ENCODE data around the gene LIMA1.

Gene LIMA1

DNA sequence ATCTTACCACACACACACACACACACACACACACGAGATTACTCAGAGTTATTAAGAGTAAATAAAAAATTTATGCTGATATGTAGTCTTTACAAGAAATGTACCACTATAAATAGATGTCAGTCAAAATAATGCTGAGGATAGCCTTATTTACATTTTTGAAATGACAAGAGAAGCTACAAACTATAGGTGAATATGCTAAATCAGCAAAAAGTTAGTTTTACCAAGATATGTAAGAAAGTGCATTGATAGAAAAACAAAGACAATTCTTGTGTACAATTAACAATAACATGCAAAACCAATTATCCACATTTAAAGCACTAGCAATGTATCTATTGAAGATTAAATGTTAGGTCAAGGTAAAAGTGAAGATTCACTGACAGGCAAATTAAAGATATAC is 69.3 kb downstream of the LIMA1 start:
- no peak for DNase-seq

GRCh38 chr12:50213439-50213838 is 69.9 kb downstream of the LIMA1 start:
- no peak for DNase-seq

DNA sequence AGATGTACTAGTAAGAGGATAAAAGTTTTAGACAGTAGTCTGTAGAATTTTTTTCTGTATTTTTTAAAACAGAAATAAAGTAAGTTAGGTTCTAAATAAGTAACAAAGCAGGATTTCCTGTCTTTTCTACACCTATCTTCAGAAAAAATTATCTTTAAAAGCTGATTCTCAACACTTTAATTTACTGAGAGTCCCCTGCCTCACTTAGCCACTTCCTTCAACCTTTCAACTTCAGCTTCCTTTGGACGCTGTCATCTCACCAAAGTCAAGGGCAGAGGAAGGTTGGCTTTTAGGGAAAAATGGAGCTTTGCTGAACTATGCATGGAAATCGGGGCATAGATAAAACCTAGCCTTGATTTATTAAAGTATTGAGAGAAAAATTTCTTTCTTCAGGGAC is 71.3 kb downstream of the LIMA1 start:
- DNase-seq: no peak

DNA sequence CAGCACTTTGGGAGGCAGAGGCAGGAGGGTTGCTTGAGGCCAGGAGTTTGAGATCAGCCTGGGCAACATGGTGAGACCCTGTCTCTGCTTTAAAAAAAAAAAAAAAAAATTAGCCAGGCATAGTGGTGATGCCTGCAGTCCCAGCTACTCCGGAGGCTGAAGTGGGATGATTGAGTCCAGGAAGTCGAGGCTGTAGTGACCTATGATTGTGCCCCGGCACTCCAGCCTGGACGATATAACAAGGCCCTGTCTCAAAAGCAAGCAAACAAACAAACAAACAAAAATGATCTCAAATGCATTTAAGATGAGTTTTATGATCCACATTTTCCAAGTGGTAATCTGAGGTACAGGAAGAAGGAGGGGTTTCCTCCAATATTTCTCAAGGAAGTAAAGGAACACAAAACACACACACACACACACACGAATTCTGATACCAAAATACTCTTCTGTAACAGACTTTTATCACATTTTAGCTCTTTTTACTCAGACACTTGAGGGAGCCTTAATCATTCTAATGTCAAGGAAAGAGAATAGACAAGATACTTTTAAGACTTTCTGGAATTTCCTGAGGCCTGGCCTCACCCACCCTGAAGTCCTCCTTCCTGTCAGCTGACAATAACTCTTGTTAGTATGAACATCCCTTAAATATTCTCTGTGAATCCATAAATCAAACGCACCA is 71.8 kb downstream of the LIMA1 start:
- no peak for DNase-seq

DNA sequence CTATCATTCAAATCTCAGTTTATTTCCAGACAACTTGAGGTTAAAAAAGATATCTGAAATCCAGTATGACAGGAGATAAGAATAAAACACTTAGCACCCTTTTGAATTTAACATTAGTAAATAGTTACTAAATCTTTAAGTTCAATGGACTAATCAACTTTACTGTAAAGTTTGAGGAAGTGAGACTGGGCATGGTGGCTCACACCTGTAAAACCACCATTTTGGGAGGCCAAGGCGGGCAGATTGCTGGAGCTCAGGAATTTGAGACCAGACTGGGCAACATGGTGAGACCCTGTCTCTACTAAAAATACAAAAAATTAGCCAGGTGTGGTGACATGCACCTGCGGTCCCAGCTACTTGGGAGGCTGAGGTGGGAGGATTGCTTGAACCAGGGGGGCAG is 75.9 kb downstream of the LIMA1 start:
- no peak for DNase-seq

DNA sequence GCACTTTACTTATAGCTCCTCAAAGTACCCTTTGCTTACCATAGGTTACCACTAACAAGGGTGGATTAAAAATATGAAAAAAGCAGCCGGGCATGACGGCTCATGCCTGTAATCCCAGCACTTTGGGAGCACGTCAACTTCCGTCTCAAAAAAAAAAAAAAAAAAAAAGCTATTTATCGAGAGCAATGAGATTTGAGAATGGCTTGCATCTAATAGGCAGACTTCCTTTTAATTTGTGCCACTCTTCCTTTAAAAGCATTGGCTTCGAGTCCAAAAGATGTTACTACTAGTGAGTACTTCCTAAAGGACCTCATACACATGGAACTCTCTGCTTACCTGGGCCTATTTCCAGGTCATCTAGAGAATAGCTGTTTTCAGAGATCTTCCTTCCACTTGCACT is 77.7 kb downstream of the LIMA1 start:
- no peak for DNase-seq

DNA sequence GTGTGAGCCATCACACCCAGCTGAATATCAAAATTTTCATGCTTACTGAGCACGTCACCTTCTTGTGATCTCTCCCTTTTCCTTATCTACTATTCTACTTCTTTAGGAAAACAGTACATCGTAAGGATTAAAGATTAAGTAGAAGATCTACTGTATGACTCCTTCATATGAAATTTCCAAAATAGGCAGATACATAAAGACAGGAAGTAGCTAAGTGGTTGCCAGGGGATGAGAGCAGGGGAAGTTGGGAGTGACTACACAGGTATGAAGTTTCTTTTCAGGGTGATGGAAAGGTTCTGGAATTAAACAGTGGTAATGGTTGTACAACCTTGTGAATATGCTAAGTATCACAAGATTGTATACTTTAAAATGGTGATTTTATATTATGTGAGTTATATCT is 79.6 kb downstream of the LIMA1 start:
- DNase-seq: no peak

GRCh38 chr12:50201987-50202521 is 81.3 kb downstream of the LIMA1 start:
- DNase-seq: no peak

DNA sequence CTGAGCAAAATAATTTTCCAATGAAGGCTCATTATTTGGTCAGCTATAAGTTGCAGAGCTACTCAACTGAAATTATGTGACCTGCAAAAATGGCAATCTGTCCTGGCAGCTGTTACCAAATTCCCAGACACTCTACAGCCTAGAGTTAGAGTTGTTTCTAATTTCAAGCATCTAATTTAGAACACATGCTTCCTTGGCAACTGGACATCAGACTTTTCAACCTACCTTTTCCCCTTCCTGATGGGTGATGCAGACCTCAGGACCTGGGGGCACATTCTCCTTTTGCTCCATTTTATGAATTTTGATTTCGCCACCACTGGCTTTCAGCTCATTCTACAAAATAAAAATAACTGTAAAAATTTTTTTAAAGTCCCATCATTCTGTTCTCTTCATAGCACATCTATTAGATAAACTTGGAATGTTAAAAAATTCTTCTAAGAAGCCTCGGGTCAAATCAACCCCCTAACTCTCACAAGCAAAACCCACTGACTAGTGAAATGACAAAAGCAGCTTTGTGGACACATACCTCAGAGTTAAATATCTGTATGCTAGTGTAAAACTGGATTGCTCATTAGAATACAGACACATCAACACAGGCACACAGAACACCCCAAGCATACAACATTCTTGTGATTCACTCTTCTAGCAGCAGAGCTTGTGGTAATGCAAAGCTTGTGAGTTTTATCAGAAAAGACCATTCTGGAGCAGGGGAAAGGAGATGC is 82.6 kb downstream of the LIMA1 start:
- DNase-seq: no peak

GRCh38 chr12:50198829-50199228 is 84.5 kb downstream of the LIMA1 start:
- DNase-seq: no peak

DNA sequence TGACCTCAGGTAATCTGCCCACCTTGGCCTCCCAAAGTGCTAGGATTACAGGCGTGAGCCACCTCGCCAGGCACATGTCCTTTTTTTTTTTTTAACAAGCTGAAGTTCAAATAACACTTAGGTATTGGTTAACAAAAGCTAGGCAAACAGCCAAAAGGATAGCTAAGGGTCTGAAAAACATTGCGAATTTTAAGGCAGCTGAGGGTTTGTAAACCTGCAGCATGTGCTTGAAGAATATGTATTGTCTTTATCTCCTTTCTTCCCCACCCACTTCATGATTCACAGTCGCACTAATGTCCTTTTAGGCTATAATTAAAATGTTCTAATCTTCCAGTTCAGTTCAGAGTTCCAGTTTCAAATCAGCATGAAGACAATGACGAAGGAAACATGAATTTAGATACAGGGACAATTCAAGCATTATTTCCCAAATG is 86.0 kb downstream of the LIMA1 start:
- DNase-seq: no peak

DNA sequence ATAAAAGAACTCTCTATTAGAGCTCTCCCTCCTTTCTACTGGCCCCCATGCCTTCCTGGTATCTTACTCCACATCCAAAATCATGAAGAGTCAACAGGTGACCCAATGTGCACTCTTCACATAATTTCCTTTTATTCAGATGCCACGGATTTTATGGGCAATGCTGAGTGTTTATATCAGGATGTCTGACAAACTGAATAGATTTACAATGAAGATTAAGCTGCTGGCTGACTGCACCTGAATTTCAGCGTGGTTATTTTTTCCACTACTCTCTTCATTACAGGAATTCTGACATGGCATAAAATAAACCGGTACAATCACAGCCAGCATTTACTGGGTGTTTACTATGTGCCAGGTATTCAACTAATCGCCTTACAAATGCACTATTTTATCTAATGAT is 86.8 kb downstream of the LIMA1 start:
- DNase-seq: no peak

GRCh38 chr12:50195832-50196231 is 87.5 kb downstream of the LIMA1 start:
- DNase-seq: no peak

DNA sequence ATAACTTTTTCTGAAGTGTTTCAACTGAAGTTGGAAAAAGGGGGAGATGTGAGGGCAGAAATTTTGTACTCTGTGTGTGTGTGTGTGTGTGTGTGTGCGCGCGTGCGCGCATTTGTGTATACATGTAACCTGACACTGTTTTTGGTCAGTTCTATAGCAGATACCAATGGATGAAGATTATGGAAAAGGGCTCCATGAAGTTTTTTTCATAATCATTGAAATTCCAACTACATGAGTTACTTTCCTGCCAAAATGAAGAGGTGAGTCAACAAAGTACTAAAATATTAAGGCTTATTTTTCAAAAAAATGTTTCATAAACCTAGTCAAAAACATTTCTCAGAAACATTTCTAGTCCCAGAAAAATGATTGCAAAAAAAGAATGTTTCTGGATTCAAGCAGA is 90.4 kb downstream of the LIMA1 start:
- DNase-seq: no peak

- no peak for DNase-seq
Observed at GRCh38 chr12:50192236-50192635, 91.1 kb downstream of the LIMA1 start.

DNA sequence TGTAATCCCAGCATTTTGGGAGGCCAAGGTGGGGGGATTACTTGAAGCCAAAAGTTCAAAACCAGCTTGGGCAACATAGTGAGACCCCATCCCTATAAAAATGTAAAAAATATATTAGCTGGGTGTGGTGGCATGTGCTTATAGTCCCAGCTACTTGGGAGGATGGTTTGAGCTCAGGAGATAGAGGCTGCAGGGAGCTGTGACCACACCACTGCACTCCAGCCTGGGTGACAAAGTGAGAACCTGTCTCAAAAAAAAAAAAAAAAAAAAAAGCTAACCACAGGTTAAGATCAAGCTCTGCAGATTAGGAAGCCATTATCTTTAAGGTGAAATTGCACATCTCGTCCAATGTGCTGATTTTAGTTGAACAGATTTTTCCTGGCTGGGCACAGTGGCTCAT is 92.5 kb downstream of the LIMA1 start:
- no peak for DNase-seq

- DNase-seq: no peak
Observed at GRCh38 chr12:50188875-50189575, 94.3 kb downstream of the LIMA1 start.

- DNase-seq: no peak
Observed at GRCh38 chr12:50188241-50188781, 95.0 kb downstream of the LIMA1 start.

GRCh38 chr12:50187084-50187900 is 96.0 kb downstream of the LIMA1 start:
- no peak for DNase-seq

DNA sequence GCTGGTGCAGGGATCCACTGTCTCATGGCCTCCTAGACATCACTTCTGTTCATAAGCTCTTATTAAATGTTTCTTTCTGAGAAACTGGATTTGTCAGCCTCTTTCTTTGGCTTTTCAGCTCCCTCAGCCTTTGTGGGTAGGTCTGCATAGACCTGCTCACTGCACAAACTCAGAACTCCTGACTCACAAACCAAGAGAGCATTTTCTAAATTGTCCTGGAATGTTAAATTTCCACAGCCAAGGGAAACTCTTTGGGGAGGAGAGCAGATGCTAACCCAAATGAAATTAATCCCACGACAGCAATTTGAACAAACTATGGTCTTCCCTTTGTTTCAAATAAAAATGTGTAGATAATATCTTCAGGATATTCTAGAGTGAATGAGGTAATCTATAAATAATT is 96.6 kb downstream of the LIMA1 start:
- no peak for DNase-seq

DNA sequence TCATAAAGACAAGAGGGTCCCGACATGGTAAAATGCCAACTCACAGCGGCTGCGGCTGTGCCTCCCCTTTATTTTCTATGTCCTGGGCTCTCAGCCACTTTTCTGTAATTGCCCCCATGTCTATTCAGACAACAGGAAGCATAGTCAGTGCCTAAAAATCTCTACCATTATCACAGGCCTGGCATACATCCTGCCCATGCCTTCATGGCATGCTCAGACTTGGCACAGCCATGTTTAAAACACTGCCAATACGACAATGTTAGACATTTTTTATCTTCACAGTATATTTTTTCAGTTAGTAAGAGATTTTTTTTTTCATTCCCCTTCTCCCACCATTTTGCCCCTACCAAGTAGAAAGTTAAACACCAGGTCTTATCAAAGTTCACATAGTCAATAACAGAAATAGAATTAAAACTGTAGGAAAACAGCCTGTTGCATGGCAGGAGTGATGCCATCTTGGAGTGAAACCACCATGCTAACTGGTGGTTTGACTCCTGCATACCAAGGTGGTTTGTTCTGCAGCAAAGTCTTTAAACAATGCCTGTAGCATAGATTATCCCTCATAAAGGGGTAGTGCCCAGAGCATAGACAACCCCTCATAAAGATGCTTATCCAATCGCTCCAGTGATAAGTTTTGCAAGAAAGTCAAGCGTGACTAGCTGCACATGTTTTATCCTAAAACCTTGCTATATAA is 97.2 kb downstream of the LIMA1 start:
- no peak for DNase-seq

DNA sequence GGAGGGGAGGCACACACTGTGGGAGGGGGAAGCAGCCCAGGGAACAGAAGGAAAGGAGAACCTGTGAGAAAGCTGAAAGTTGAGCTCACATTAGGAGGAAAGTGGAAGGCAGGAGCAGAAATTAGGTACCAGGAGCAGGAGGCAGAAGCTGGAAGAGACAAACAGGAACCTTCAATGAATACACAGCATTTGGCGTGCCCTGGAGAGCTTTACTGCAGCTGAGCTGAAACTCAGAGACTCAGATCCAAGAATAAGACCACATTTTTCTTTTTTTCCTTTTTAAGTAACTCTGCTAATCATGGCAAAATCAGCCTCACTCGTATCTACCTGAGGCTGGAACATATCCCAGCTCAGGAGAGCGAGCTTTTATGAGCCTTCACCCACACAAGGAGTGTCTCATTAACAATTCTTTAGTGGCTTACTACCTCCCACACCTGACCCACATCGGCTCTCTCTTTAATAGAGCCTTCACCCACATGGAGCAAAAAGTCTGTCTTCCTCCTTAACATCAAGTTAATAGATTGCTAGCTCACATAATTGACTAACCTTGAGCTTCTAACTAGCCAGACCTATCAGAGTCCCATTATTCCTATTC is 97.9 kb downstream of the LIMA1 start:
- DNase-seq: no peak
